ENCODE results near the gene HYAL1.

The HYAL1 gene

GRCh38 chr3:50293079-50293801 lies 10.1 kb downstream of the HYAL1 start:
- peak overlapping the region; percentile 96 for H3K4me3 ChIP-seq (ENCODE audit: low read length)
- no peak for DNase-seq (ENCODE audit: low read depth)
- TF ChIP-seq, protein P1, sequence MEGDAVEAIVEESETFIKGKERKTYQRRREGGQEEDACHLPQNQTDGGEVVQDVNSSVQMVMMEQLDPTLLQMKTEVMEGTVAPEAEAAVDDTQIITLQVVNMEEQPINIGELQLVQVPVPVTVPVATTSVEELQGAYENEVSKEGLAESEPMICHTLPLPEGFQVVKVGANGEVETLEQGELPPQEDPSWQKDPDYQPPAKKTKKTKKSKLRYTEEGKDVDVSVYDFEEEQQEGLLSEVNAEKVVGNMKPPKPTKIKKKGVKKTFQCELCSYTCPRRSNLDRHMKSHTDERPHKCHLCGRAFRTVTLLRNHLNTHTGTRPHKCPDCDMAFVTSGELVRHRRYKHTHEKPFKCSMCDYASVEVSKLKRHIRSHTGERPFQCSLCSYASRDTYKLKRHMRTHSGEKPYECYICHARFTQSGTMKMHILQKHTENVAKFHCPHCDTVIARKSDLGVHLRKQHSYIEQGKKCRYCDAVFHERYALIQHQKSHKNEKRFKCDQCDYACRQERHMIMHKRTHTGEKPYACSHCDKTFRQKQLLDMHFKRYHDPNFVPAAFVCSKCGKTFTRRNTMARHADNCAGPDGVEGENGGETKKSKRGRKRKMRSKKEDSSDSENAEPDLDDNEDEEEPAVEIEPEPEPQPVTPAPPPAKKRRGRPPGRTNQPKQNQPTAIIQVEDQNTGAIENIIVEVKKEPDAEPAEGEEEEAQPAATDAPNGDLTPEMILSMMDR (IDR thresholded peaks at IDR 0.05; ENCODE audit: insufficient read depth, low read depth, low read length, missing control alignments), result no peak

DNA sequence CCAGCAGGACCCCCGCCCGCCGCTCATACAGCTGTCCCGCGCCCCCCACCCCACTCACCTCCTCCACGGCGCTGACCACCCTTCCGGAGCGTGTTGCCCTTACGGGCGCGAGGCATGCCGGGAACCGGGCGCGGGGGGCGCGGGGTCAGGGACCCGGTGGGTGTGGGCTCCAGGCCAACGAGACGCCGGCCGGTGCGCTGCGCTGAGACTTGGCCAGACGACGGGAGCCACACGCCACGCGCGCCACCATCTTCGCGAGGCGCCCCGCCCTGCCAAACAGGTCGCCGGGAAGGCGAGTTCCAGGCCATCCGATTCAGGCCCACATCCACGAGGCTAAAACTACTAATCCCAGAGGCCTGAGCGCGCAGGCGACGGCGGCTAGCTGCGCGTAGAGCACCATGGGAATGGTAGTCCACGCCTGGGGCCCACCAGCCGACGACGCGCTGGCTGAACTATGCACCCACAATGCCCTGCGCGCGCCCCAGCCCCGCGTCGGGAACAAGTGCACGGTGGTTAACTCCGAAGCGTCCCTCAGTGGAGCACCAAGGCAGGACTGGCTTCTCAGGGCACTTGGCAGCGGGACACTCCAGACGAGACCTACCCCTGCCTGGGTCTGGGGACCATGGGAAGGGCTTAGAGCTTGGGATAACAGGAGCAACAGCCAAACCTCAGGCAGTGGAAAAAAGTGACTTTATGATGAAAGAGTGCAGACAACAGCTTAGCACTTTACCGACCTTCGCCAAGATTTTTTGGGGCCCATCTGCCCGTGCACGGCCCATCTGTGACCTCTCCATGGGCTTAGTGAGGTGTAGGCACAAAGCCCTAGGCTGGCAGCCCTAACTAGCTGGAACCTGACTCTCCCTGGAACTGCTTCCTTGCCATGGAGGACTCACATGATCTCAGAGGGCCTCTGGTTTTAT lies 11.0 kb downstream of the HYAL1 start, which contains the start of gene IFRD2:
Gene IFRD2, minus strand, starts transcription at position 271 of the 920 bp plus-strand sequence. Its CDS starts 155 bp downstream, at position 116.
- TF ChIP-seq, protein P1 (IDR thresholded peaks at IDR 0.05; ENCODE audit: insufficient read depth, low read depth, low read length, missing control alignments), result no peak
- peak; percentile 99 for DNase-seq (ENCODE audit: low read depth)
- peak within 1 kb of the TSS; percentile 96 for H3K4me3 ChIP-seq (ENCODE audit: low read length)

- TF ChIP-seq, protein P1 (IDR thresholded peaks at IDR 0.05; ENCODE audit: insufficient read depth, low read depth, low read length, missing control alignments), result no peak
- no peak overlapping the region for H3K4me3 ChIP-seq (ENCODE audit: low read length)
- DNase-seq (ENCODE audit: low read depth), result no peak
Measured at GRCh38 chr3:50290161-50290641, 13.2 kb downstream of the HYAL1 start.

- TF ChIP-seq, protein P1 (IDR thresholded peaks at IDR 0.05; ENCODE audit: insufficient read depth, low read depth, low read length, missing control alignments), result no peak
- H3K4me3 ChIP-seq (ENCODE audit: low read length), result no peak overlapping the region
Measured at GRCh38 chr3:50289130-50289529, 14.2 kb downstream of the HYAL1 start.

GRCh38 chr3:50288387-50289007 lies 14.9 kb downstream of the HYAL1 start:
- no peak overlapping the region for H3K4me3 ChIP-seq (ENCODE audit: low read length)
- TF ChIP-seq, protein P1 (IDR thresholded peaks at IDR 0.05; ENCODE audit: insufficient read depth, low read depth, low read length, missing control alignments), result no peak
- DNase-seq (ENCODE audit: low read depth), result no peak

More at GRCh38 chr3:50289130-50289529, 14.2 kb downstream of the HYAL1 start:
- DNase-seq (ENCODE audit: low read depth), result no peak

GRCh38 chr3:50287262-50287661 lies 16.1 kb downstream of the HYAL1 start:
- TF ChIP-seq, protein P1 (IDR thresholded peaks at IDR 0.05; ENCODE audit: insufficient read depth, low read depth, low read length, missing control alignments), result no peak
- DNase-seq (ENCODE audit: low read depth), result no peak
- no peak overlapping the region for H3K4me3 ChIP-seq (ENCODE audit: low read length)

Data from epithelial cell of esophagus (primary cell).